NB4 (cell line): Measurements from ENCODE around the gene OBSCN.

Source experiments
- DNase-seq: peaks from one replicate; pipeline ENCODE4 v3.0.0; 2010; ENCODE audit warnings: low read depth
- H3K4me3 ChIP-seq: one replicate; pipeline ENCODE4 v1.5.1; 2011; ENCODE audit warnings: mild to moderate bottlenecking, low read depth, low read length, moderate library complexity
- MYC ChIP-seq: IDR thresholded peaks from 2 replicates; pipeline ENCODE4 v1.6.1; 2011; ENCODE audit warnings: low read depth, low read length
- POLR2A ChIP-seq: IDR thresholded peaks from 2 replicates; pipeline ENCODE4 v1.6.1; 2011; ENCODE audit warnings: mild to moderate bottlenecking; ENCODE audit not compliant: insufficient read length; ENCODE audit errors: extremely low read depth
- TF ChIP-seq, protein P1 (sequence below): IDR thresholded peaks from 2 replicates; pipeline ENCODE4 v1.6.1; 2011; ENCODE audit warnings: low read depth, low read length
- TF ChIP-seq, protein P2 (sequence below): IDR thresholded peaks from one replicate; pipeline ENCODE4 v1.5.1; 2012; ENCODE audit warnings: low read depth, low read length

OBSCN gene

DNA sequence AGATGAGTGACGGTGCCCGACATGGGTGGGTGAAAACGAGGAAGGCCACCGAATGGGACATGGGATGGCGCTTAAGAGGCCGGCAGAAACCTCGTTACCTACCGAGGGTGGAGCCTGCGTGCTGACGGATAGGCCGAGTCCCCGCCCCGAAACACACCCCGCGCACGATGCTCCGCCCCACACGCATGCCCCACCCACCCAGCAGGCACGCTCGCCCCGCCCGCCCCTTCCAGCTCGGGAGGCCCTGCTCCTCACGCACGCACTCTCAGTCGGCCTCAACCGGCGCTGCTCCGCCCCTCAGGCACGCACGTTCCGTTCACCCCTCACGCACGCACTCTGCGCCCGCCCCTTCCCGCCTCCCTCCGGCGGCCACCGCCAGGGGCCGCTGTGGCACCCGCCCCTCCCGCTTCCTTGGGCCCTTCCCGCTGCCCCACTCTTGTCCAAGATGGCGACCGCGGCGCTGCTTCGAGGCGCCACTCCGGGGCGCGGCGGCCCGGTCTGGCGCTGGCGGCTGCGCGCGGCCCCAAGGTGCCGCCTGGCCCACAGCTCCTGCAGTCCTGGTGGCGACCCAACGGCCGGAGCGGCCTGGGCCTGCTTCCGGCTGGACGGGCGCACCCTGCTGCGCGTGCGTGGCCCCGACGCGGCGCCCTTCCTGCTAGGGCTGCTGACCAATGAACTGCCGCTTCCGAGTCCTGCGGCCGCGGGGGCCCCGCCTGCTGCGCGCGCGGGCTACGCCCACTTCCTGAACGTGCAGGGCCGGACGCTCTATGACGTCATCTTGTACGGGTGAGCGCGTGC is 42.3 kb upstream of the OBSCN start, which contains the start of gene IBA57:
Gene IBA57 (plus strand): TSS at position 433 of the 798 bp plus-strand sequence. CDS start 13 bp downstream, at position 446.
- TF ChIP-seq POLR2A (peak; percentile 80), MYC (peak; percentile 75)
- TF ChIP-seq, protein P1, sequence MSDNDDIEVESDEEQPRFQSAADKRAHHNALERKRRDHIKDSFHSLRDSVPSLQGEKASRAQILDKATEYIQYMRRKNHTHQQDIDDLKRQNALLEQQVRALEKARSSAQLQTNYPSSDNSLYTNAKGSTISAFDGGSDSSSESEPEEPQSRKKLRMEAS: peak; percentile 80
- TF ChIP-seq, protein P2, sequence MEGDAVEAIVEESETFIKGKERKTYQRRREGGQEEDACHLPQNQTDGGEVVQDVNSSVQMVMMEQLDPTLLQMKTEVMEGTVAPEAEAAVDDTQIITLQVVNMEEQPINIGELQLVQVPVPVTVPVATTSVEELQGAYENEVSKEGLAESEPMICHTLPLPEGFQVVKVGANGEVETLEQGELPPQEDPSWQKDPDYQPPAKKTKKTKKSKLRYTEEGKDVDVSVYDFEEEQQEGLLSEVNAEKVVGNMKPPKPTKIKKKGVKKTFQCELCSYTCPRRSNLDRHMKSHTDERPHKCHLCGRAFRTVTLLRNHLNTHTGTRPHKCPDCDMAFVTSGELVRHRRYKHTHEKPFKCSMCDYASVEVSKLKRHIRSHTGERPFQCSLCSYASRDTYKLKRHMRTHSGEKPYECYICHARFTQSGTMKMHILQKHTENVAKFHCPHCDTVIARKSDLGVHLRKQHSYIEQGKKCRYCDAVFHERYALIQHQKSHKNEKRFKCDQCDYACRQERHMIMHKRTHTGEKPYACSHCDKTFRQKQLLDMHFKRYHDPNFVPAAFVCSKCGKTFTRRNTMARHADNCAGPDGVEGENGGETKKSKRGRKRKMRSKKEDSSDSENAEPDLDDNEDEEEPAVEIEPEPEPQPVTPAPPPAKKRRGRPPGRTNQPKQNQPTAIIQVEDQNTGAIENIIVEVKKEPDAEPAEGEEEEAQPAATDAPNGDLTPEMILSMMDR: peak; percentile 61
- H3K4me3 ChIP-seq: peak within 1 kb of the TSS; percentile 67
- DNase-seq: peak; percentile 98

DNA sequence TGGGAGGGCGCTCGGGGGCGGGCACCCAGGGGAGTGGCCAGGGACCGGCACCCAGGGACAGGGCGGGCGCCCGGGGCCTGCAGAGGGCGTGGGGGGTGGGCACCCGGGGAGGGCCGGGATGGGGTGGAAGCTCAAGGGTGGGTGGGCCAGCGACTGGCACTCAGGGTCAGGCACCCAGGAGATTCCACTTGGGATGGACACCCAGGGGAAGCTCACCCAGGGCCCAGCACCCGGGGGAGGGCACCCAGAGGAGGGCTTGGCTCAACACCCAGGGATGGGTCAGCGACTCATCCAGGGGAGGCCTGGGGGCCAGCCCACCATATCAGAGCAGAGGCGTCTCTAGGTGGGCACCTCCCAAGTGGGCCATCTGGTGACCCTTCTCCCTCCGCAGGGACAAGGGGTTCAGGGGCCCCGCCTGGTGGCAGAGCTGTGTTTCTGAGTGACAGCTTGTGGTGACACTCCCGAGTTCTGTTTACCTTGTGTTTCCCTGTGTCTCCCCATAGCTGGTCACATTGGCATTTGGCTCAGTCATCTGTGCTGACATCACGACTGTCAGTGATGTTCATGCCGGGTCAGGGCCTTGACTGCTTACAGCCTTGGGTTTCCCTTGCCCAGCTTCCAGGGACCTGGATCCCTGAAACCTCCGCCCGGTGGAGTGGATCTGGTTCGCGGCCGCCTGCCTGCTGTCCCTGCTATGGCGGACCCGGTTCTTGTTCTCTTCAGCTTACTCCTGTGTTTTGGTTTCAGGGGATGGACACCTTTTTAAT is 41.5 kb upstream of the OBSCN start:
- TF ChIP-seq, protein P2: no peak
- TF ChIP-seq, protein P1: peak; percentile 23; the same call in 1 of the 2 replicates
- H3K4me3 ChIP-seq: peak overlapping the region; percentile 67
- peak; percentile 54 for DNase-seq

DNA sequence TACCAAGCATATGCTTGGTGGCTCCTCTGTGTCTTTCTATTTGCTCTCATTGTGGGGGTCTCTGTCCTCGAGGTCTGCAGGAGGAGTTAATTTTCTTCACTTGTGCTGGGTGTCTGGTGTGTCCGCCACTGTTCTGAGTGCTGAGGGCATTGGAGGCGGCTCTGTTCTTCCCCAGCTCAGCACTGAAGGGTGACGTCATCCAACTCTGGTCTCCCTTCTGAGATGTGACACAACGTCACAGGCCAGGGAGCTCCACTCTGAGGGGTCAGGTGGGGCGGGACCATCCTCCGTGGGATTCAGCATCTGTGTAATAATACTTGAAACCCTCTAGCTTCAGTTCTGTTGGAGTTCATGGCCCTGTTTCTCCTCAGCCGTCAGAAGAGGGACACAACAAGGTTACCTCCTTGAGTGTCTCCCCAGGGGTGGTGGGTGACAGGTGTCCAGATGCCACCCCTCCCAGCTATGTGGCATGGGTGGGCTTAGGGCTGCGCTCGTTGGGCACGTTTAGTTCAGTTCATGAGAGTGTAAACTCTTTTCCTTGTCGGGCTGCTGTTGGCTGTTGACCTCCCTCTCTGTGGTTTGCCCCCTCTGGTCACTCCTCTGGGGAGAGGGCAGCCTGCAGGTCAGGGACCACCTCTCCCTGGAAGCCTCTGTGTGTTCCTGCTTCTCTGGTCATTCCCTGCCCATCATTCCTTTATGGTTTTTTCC is 39.1 kb upstream of the OBSCN start:
- TF ChIP-seq, protein P1: no peak
- TF ChIP-seq, protein P2: no peak
- no peak for TF ChIP-seq POLR2A
- no peak for TF ChIP-seq MYC
- no peak for DNase-seq

DNA sequence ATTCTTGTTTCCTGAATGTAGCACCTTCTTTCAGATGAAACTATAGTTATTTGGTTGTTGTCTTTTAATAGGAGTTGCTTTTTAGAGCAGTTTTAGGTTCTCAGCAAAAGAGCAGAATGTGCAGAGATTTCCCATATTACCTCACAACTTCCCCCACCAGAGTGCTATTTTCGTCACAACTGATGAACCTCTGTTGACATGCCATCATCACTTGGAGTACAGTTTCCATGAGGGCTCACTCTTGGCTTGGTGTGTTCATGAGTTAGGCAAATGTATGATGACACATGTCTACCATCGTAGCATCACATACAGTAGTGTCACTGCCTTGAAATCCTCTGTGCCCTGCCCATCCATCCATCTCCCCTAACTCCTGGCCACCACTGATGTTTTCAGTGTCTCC is 38.5 kb upstream of the OBSCN start:
- H3K4me3 ChIP-seq: no peak overlapping the region
- DNase-seq: no peak
- TF ChIP-seq, protein P2: no peak
- TF ChIP-seq, protein P1: no peak
- TF ChIP-seq POLR2A: no peak
- TF ChIP-seq MYC: no peak

More for the DNA sequence above, 39.1 kb upstream of the OBSCN start:
- no peak overlapping the region for H3K4me3 ChIP-seq

DNA sequence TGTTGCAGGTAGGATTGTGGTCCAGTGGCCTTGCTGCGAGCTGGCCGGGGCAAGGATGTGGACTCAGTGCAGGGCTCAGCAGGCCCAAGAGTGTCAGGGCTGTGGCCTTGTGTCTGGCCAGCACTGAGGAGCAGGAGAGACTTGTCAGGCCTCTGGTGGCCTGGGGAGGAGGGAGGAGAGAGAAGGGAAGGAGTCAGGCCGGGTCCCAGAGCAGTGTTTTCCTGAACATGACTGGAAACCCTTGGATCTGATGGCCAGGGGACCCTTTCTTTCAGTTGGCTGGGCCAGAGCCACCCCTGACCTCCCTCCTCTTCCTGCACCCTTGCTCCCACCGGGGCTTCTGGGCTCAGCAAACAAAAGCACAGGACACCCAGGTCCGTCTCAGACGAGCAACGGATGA is 37.2 kb upstream of the OBSCN start:
- H3K4me3 ChIP-seq: no peak overlapping the region
- TF ChIP-seq POLR2A: no peak
- TF ChIP-seq, protein P2: no peak
- TF ChIP-seq, protein P1: no peak
- no peak for TF ChIP-seq MYC
- no peak for DNase-seq
